Hematopoietic multipotent progenitor cell treated with erythropoietin and hydrocortisone succinate and interleukin-3 and kit ligand, for 4 days (in vitro differentiated cells): Measurements from ENCODE around the gene PDE8A.
"Not testable (repeated sequence)": the region's sequence is repeated elsewhere in the genome, so short reads cannot be mapped to it uniquely, and the experiment has no call there.

Experiments
- DNase-seq: peaks from one replicate; pipeline ENCODE4 v3.0.0-alpha.2; 2015

The PDE8A gene

DNA sequence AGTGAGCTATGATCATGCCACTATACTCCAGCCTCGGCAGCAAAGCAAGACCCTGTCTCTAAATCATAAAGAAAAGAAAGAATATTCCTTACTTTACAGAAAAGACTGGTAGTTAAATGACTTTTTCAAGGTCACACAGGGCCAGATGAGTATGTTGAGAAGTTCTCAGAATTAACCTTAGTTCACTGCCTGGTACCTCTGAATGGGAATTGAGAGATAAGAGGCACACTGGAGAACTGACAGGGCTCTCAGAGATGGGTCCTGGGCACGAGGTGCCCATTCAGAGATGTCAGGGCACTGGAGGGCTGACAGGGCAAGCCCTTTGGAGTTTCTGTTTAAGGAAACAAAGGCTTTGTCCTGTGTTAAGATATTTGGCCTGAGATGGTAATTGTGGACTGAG lies 157.7 kb downstream of the PDE8A start:
- DNase-seq: no peak

DNA sequence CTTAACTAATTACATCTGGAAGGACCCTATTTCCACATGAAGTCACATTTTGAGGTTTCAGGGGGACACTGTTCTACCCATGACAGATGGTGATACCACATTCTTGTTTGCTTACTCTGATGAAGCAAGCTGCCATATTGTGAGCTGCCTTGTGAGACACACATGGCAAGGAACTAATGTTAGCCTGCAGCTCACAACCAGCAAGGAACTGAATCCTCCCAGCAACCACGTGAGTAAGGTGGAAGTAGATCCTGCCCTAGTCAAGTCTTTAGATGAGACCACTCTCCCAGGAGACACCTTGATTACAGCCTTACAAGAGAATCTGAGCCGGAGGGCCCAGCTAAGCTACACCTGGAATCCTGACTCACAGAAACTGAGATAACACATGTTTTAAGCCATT lies 160.1 kb downstream of the PDE8A start:
- DNase-seq: no peak

DNA sequence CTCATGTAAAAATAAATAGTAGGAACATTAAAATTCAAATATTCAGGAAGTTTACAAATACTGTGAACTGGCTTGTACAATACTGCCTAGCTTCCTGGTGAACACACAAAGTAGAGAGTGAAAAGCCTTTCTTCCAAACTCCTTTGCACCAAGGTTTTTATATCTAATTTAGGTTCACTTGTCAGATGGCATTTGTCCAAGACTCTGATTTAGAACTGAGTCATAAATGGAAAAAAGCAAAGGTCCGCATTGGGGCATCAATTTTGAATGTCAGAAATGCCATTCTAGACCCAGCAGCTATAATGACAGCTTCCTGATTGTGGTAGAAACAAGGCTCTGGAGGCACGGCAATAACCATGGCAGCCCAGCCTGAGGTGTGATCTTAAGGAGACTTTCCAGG lies 160.7 kb downstream of the PDE8A start:
- DNase-seq: no peak

DNA sequence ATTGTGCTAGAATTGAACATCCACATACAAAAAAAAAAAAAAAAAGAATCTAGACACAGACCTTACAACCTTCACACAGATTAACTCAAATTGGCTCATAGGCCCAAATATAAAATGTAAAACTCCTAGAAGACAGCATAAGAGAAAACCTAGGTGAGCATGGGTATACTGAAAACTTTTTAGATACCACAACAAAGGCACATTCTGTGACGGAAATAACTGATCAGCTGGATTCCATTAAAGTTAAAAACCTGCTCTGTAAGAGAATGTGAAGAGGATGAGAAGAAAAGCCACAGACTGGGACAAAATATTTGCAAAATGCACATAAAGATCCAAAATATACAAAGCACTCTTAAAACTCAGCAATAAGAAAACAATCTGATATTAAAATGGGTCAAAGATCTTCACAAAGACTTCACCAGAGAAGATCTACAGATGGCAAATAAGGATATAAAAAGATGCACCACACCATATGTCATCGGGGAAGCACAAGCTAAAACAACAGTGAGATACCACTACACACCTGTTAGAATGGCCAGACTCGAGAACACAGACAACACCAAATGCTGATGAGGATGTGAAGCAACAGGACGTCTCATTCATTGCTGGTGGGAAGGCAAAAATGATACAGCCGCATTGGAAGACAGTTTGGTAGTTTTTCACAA lies 167.9 kb downstream of the PDE8A start:
- DNase-seq: no peak

DNA sequence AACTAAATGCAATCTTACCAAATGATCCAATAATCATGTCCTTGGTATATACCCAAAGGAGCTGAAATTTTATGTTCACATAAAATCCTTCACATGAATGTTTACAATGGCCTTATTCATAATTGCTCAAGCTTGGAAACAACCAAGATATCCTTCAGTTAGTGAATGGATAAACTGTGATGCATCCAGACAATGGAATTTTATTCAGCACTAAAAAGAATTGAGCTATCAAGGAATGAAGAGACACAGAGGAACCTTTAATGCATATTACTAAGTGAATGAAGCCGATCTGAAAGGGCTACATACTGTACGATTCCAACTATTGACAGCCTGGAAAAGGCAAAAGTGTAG lies 168.4 kb downstream of the PDE8A start:
- DNase-seq: no peak

DNA sequence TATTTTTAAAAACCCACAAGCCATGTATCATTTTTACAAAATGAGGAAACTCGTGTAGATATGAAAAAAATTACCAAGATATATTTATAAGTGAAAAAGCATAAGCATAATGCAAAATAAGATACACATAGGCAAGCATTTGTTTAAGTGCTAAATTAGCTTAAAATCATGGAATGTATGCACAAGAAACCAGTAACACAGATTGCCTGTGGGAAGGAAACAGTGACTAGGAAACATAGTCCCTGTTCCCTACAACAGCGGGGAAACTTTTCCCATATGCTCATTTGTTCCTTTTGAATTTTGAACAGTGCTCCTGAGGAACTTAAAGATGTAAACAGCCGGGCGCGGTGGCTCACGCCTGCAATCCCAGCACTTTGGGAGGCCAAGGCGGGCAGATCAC lies 169.5 kb downstream of the PDE8A start:
- no peak for DNase-seq

DNA sequence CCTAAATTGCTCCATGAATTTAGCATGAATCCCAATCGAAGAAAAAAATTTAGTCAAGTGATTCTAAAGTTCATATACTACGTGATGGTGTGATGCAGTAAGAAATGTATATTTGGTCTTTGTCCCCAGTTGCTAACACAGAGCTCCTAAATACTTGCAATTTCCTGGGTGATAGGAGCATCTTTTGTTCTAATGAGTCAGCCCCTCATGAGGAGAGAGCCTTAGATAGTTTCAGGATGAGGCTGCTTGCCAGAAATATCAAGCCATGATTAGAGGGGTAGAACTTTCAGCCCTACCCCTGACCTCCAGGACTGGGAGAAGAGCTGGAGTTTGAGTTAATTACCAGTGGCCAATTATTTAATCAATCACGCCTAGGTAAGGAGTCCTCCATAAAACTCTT lies 170.2 kb downstream of the PDE8A start:
- no peak for DNase-seq

DNA sequence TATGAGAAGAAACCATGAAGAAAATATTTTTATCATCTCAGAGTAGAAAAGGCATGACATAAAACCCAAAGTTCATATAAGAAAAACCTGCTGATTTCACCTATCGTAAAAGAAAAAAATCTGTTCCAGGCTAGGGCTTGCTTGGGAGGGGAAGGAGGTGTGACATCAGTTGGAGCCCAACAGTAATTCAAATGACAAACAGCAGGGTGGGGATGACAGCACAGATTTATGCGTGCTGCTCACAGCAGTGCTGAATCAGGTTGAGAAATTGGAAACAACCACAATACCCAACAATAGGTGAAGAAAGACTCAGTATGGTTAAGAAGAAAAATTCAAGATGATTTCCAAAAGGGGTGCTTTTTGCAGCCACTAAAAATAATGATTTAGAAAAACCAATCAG lies 172.4 kb downstream of the PDE8A start:
- no peak for DNase-seq

DNA sequence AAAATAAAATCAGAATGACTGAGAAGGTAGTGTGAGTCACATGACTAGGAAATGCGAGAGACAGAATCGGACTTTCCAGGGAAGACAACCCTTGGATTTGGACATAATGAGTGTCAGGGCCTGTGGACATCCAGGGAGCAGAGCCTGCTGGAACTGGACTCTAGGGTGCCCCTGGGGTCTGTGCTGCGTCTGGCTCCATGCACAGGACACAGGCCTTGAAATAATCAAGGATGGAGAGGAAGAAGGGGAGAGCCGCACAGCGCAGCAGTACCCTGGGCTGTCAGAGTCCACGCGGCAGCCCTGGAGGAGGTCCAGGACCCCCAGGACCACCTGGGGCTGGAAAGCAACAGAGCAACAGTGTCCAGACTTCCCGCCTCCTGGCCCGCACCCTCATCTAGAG lies 173.7 kb downstream of the PDE8A start:
- no peak for DNase-seq

DNA sequence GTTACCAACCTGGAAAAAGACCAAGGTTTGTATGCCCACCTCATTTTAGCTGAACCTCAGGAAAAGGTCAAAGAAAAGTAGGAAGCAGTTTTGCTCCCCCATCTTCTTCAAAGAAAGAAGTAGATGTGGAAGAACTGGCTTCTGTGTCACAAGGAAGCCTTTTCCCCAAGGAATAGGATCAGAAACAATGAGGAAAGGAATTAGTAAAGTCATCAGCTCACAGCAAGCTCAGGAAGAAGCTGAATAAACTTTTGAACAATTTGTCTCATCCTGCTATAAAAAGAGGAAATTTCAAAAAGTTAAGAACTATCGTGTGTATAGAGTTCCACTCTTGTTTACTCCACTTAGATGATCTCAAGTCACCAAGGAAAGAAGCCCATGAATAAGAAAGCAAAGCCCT lies 174.2 kb downstream of the PDE8A start:
- no peak for DNase-seq

DNA sequence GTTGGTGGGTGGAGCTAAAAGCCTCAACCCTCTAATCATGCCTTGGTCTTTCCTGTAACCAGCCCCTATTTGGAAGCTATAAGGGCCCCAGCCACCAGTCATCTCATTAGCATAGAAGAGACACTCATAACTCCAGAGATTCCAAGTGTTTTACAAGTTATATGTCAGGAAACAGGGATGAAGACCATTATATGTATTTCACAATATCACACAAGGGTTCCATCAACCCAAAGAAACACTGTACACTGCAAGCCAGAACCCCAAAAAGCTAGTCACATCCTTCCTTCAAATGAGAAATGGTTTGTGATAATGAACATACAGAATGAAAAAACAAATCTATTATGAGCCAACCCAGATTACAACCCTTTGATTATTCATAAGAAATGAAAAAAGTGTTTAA lies 175.7 kb downstream of the PDE8A start:
- no peak for DNase-seq

DNA sequence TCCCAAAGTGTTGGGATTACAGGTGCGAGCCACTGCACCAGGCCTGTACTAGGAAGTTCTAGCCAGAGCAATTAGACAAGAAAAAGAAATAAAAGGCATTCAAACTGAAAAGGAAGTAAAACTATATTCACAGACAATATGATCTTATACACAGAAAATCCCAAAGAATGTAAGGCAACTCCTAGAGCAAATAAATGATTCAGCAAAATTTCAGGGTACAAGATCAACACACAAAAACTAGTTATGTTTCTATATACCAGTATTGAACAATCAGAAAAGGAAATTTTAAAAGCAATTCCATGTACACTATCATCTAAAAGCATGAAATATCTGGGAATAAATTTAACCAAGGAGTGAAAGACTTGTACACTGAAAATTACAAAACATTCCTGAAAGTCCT lies 180.6 kb downstream of the PDE8A start:
- DNase-seq: no peak

DNA sequence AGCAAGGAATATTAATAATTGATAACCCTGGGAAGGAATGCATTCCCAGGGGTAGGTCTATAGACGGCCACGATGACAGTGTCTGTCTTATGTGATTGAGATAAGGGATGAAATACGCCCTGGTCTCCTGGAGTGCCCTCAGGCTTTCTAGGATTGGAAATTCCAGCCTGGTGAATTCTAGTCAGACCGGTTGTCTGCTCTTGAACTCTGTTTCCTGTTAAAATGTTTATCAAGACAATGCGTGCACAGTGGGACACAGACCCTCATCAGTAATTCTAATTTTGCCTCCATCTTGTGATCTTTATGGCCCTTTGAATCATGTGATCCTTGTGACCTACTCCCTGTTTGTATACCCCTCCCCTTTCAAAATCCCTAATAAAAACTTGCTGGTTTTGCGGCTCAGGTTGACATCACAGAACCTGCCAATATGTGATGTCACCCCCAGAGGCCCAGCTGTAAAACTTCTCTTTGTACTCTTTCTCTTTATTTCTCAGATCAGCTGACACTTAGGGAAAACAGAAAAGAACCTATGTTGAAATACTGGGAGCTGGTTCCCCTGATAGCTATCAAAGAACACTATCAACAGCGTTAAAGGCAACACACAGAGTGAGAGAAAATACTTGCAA lies 183.3 kb downstream of the PDE8A start:
- DNase-seq: no peak

DNA sequence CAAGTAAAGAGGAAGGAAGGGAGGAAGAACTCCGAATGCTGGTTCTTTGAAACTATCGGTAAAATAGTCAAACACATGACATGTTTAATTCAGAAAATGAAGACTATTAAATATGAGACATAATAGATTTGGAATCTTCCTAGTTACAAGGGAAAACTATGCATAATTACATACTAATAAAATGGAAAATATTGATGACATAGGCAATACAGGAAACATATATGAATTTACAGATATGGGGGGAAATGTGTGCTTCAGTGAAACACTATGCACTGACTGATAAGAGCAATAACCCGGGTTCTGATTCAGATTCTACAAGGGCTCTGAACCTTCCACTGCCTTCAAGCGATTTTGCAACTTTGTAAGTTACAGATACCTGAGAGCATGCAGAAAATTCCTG lies 185.9 kb downstream of the PDE8A start:
- no peak for DNase-seq

DNA sequence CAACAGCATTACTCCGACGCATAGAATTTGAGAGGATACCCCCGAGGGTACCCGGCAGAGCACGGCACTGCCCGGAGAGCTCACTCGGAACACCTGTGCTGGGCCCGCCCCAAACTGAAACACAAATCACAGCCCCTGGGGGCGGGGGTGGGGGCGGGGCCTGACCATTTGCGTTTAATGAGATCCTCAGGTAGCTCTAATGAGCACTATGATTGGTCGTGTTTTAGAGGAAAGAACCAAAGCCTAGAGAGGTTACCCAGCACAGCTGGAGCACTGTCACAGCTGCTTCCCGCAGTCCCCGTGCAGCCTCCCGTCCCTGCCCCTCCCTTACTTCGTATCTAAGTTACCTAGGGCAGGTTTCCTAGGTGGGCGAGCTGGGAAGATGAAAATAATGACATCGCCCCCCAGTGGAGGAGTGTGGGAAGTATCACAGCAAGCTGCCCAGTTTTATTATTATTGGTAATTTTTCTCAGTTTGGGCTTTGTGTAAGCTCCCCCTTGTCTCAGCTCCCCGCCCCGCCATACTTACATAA lies 187.1 kb downstream of the PDE8A start:
- peak; percentile 28 for DNase-seq

DNA sequence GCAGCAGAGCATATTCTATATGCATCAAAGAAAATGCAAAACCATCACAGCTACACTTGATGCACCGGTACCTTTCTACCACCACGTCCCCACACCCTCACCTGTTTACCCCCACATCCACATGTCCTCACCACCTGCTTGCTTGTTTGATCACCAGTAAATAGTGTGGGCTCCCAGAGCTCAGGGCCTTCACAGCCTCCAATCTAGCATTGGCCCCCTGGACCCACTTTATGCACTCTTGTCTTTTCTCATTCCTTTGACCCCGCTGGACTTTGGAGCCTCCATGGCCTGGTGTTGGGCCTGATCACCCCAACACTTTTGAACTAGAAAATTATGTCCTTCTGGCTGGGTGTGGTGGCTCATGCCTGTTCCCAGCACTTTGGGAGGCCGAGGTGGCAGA lies 190.1 kb downstream of the PDE8A start:
- no peak for DNase-seq

DNA sequence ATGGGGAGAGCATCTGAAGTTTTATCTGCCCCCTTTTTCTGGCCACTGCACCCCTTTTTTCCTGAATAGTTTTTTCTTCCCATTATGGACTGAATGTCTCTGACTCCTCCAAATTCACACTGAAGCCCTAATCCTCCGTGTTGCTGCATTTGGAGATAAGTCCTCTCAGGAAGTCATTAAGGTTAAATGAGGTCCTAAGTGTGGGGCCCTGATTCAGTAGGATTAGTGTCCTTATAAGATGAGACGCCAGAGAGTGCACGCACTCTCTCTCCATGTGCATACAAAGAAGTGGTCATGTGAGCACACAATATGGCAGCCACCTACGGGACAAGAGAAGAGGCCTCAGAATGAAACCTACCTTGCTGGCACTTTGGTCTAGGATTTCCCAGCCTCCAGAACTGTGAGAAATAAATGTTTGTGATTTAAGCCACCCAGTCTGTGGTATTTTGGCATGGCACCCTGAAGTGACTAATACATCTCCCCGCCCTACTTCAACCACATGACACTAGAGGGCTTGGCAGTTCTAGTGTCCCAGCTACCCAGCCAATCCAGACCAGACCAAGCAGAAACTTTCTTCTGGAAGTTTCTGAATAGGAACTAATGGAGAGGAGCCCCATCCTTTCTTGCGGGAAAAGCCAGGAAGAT lies 191.3 kb downstream of the PDE8A start:
- DNase-seq: no peak

DNA sequence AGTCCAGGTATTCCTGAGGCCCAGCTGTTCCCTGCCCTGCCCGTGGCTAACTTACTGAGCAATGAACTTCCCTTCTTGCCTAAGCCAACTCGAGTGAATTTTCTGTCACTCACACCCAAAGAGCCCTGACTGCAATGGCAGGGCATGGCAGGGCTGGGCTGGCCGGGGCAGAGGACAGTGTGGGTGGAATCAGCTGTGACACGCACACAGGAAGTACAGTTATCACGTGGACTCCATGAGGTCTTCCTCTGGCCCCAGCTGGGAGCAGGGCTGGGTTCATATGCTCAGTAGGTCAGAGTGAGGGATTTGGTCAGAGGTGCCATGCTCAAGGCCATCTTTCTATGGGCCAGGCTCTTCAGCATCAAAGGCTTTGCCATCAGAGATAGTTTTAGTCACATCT lies 192.0 kb downstream of the PDE8A start:
- DNase-seq: not testable (repeated sequence)

DNA sequence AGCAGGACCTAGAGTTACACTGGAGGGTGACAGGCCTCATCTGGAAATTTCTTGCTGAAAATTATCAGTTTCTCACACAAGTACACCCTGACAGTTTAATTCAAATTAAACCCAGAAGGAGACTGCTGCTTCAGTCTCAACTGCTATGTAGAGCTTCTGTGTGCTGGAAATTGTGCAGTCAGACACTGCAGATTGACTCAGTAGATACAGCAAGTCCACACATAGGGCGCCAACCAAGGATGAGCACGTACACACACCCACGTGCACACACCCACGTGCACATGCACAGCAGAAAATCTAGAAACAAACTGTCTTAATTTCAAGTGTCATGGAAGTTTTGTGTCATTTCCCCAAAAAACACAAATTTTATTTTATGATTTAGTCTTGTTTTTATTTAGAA lies 192.9 kb downstream of the PDE8A start:
- DNase-seq: no peak

DNA sequence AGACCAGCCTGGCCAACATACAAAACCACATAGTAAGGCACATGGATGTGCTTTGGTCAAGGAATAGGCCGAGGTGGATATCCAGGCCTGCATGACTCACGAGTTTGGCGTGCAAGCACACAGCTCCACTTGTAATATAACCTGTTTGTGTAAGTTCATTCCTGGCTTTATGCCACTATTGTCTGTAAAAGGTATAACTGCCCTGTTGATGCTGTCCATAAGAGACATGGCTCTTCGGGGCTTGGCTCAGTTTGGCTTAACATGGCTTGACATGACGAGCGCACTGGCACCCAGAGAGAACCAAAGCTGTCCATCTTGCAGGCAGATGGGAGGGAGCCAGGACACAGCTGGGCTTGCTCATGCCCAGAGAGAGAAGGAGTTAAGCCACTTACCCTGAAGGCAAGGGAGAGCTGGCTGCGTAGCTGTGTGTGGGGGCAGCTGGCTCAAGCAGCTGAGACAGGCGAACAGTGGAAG lies 195.4 kb downstream of the PDE8A start:
- DNase-seq: not testable (repeated sequence)

DNA sequence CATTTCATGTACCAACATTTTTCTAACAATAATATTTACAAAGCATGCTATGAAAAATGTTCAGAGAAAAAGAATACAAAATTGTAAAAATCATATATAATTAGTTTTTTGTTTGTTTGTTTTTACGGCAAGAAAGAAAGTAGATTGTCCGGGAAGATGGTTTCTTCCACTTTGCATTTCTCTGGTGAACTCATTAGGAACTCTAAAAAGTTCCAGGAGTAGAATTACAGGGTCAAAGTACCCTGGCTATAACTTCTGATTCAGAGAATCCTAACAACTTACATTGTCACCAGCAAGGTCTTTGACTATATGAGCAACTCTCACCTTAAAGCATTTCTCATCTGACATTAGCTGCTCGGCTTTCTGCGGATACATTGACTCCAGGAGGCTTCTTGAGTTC lies 196.7 kb downstream of the PDE8A start:
- DNase-seq: no peak

DNA sequence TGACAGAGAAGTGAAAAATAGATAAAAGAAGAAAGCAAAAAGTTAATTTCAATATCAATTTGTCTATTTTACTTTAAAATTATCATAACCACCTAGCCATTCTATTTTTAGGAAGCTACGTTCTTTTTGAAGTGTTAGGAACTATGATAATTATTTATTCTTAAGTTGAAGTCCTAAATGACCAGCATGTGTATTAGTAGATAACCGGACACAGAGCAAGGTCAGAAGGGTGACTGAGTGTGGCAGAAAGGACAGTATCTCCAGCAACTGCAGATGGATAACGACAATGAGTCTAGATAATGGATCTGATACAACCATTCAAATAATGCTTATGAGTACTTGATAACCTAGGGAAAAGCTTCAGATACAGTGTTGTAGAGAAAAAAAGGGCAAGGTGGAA lies 198.0 kb downstream of the PDE8A start:
- no peak for DNase-seq

DNA sequence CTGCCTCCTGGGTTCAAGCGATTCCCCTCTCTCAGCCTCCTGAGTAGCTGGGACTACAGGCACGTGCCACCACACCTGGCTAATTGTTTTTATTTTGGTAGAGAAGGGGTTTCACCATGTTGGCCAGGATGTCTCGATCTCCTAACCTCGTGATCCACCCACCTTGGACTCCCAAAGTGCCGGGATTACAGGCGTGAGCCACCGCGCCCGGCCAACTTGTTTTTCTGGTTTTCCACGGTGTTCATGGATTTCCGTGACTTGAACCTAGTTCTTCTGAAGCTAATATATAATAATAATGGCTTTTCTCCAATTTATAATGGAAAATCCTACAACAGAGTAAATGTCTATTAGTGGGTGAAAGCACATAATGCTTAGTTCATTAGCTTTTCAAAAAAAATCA lies 203.7 kb downstream of the PDE8A start:
- not testable (repeated sequence) for DNase-seq

DNA sequence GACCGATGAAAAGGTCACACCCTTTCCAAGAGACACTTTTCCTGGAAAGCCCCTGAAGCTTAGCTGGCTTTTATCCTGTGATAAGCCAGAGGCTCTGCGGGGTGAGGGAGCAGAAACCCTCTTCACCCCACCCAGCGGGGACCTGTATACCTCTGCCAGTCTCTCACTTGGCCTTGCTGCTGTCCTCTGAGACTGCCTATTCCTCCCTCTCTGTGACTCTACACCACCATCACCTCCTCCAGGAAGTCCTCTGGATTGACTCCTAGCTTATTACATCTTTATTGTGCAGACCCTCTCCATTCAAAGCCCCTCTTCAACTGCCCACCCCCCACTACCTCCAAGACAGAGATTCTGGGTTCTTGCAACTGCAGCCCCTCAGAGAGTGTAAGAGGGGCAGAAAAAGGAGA lies 206.5 kb downstream of the PDE8A start:
- peak; percentile 68 for DNase-seq
